Urinary bladder (tissue), 4 donors: Measurements from ENCODE around the gene COPS2. TPM values are rescaled to one million over a fixed set of nuclear protein-coding genes. Genes with fewer than 3 reads are reported as not detected.

Source experiments
- DNase-seq: peaks from one replicate; pipeline ENCODE4 v3.0.0-alpha.2; 2015; ENCODE audit errors: extremely low spot score
- H3K27ac ChIP-seq: one replicate; pipeline ENCODE4 v1.5.1; 2013; ENCODE audit warnings: low read depth, mild to moderate bottlenecking, moderate library complexity
- H3K36me3 ChIP-seq: one replicate; pipeline ENCODE4 v1.6.1; 2013; ENCODE audit warnings: mild to moderate bottlenecking, moderate library complexity; ENCODE audit not compliant: insufficient read depth
- H3K4me1 ChIP-seq: one replicate; pipeline ENCODE4 v1.6.1; 2013; ENCODE audit warnings: mild to moderate bottlenecking, moderate library complexity; ENCODE audit not compliant: insufficient read depth
- H3K4me3 ChIP-seq: one replicate; pipeline ENCODE4 v1.5.1; 2013; ENCODE audit warnings: low read depth, low read length
- WGBS: extraction: QIAGEN DNeasy Blood & Tissue Kit; methylation state at CpG from one replicate; pipeline ENCODE4 v1.1.7; 2013; 5-methylcytosine and 5-hydroxymethylcytosine counted together
- polyA plus RNA-seq: library from polyadenylated mRNA; stranded (reverse); fragments of 200-250 nt; gene quantifications from one replicate; pipeline ENCODE4 v1.2.3, GENCODE V29; 2013
- total RNA-seq: library from RNA; depleted of rRNA; stranded (reverse); fragments of >200 nt; gene quantifications from one replicate; pipeline ENCODE4 v1.2.3, GENCODE V29; 2014
- donor health status: healthy with polysubstance abuse.
- donor health status: healthy.

COPS2 gene
- total and polyA plus RNA-seq, 2 donors, result 59.1 to 139 TPM

DNA sequence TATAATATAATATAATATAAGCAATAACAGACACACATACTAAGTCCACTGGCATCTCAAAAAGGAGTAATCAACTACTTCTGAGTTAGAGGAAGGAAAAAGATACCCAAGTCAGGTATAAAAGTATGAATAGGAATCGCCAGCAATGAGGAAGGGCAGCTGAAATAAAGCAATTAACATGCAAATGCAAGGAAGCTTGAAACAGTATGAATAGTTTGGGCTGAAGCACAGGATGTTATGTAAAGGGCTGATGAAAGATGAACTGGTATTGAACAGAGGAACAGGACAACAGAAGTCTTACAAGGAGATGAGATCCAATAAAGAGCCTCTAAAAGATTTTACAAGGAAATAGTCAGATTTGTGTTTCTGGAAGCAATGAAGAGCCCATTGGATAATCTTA, 7.1 kb downstream of the COPS2 start:
- H3K4me1 ChIP-seq, result no peaks in the 10 kb centered on the region
- H3K27ac ChIP-seq, result peak overlapping the region; percentile 10
- peaks cover under 1% of the 10 kb centered on the region for H3K36me3 ChIP-seq
- DNase-seq, result no peak
- no peak overlapping the region for H3K4me3 ChIP-seq
- 74% methylated on average over 1 of the region's 1 CpG for WGBS

DNA sequence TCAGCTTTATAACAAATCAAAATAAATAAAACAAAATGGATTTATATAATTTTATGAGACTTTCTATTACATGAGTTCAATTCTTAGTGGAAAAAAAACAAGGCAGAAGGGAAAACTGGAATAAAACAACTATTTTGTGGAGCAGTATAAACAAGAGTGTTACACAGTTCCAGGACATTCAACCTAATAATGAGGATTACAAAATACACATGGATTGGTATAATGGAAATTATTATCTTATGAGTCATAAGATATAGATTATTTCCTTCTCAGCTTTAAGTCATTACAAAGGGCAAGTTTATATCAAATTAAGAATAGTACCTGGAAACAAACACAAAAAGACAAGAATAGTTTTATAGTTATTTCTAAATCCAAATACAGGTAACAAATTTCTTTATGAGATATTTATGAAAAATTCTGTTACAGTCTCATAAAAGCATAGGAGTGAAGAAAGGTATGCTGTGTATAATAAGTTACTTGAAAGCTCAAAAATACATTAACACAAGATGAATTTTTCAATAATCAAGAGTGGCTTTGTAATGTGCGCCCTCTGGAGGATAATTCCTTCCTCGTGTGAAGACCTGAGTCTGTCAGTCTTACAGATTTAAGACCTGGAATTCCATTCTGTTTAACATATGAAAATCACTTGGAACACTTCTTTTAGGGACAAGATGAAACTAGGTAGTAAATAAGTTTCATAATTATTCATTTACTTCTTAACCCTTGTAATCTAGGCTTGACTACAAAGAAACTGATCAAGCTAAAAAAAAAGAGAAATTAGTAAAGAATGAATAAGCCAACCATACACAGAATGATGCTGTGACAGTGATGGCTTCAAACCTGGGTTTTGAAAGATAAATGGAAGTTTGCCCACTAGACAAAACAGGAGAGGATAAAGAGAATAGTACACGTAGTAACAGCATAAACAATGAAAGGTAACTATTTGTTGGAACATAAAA, 9.5 kb downstream of the COPS2 start:
- peaks cover 2% of the 10 kb centered on the region for H3K36me3 ChIP-seq
- no peak for DNase-seq
- H3K27ac ChIP-seq, result no peak overlapping the region
- no peak overlapping the region for H3K4me3 ChIP-seq
- H3K4me1 ChIP-seq, result no peaks in the 10 kb centered on the region
- 29% methylated on average over 3 of the region's 3 CpGs for WGBS

DNA sequence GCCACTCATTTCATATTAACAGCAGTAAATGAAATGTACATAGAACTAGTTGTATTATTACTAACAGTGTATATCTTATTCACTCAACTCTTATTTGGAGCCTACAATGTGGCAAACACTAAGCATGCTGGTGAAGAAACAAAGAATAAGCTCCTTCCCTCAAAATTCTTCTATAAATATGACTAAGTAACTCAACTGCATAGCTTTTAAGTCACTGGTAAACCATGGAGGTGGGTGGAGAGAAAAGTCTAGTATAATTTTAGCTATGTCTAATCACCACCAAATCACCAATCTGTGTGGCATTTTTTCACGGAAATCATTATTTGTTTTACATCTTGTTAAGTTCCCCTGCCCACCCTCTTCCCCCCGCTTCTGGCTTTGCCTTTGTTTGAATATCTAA, 17.5 kb downstream of the COPS2 start:
- DNase-seq, result no peak
- H3K4me3 ChIP-seq, result no peak overlapping the region
- peaks cover 2% of the 10 kb centered on the region for H3K36me3 ChIP-seq
- no peaks in the 10 kb centered on the region for H3K4me1 ChIP-seq
- no peak overlapping the region for H3K27ac ChIP-seq
- WGBS, result 91% methylated on average over 2 of the region's 2 CpGs

DNA sequence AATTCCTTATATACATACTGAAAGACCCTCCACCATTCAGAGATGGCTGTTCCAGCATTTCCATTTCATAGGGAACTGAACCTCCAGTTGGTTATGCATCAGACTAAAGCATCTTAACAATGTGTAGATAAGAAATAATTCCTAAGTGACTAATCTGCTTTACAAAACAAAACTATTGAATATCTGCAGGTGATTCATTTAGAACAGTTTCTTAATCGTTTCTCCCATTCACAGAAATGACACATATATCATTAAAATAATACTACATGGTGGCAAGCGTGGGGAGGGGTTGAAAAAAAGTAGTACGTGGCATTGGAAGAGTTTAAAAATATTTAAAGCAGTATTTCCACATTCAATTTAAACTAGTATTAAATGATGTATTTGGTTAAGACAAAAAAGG, 19.5 kb downstream of the COPS2 start:
- no peak for DNase-seq
- H3K4me3 ChIP-seq, result no peak overlapping the region
- H3K36me3 ChIP-seq, result peaks cover 2% of the 10 kb centered on the region
- no peaks in the 10 kb centered on the region for H3K4me1 ChIP-seq
- WGBS, result 87% methylated on average over 3 of the region's 3 CpGs
- H3K27ac ChIP-seq, result no peak overlapping the region

DNA sequence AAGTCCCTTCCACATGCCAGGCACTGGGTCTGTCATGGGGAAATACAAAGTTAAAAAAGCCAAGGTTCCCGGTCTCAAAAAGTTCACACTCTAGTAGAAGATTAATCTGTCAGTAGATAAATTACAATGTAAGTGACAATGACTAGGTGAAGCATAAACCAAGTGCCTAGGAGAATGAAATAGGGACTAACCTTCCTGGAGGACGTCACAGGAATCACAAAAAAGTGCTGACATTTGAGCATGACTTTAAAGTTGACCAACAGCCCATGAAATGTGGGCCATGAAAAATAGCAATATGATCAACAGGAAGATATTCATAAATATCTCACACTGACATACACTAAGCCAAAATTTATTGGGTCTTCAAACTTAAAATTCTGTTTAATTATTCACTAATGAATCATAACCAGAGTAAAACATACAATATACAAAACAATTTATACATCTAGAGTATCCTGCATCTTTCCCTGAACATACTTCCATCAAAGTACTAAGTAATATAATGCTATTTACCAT, 20.0 kb downstream of the COPS2 start:
- 65% methylated on average over 2 of the region's 2 CpGs for WGBS

DNA sequence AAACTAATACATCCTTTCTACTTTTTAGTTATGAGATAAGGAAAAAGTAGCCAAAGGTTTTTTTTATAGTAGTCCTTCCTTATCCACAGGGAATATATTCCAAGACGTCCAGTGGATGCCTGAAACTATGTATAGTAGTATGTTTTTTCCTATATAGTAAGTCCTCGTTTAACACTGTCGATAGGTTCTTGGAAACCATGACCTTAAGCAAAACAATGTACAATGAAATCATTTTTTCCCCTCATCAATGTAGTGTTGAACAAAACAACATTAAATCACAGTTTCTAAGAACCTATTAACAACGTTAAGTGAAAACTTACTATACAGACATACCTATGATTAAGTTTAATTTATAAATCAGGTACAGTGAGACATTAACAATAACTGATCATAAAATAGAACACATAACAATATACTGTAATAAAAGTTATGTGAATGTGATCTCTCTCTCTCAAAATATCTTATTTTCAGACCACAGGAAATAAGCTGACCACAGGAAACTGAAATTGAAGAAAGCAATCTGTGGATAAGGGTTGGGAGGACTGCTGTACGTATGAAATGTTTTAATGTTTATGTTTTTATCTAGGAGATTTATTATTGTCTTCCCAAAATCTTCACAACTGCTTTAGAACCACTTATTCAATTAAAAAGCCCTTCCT, 20.6 kb downstream of the COPS2 start:
- DNase-seq, result no peak
- WGBS, result 61% methylated on average over 5 of the region's 5 CpGs
- Histone ChIP-seq H3K36me3 (peaks cover 3% of the 10 kb centered on the region), H3K4me3 (no peak overlapping the region), H3K4me1 (no peaks in the 10 kb centered on the region), H3K27ac (no peak overlapping the region)

More for the DNA sequence above, 20.0 kb downstream of the COPS2 start:
- no peak for DNase-seq
- H3K4me3 ChIP-seq, result no peak overlapping the region
- H3K27ac ChIP-seq, result no peak overlapping the region
- H3K36me3 ChIP-seq, result peaks cover 3% of the 10 kb centered on the region
- no peaks in the 10 kb centered on the region for H3K4me1 ChIP-seq

DNA sequence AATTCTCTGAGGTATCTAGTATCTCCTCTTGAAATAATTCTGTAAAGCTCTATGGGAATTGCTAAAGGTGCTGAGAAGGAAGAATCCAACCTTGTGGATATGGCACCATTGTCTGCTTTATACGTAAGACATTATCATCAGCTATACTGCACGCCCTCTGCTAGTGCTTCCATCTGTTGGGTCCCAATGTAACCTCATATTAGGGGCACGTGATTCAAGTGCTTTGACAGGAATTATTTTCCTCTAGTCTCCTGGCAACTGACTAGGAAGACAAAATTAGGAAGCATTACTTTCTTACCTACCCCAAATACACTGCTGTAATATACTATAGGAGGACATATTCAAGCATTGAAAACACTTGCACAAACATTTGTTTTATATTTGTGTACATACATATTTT, 24.0 kb downstream of the COPS2 start:
- no peak overlapping the region for H3K27ac ChIP-seq
- H3K36me3 ChIP-seq, result peaks cover 5% of the 10 kb centered on the region
- no peak overlapping the region for H3K4me3 ChIP-seq
- H3K4me1 ChIP-seq, result no peaks in the 10 kb centered on the region
- DNase-seq, result no peak
- 83% methylated on average over 3 of the region's 3 CpGs for WGBS

DNA sequence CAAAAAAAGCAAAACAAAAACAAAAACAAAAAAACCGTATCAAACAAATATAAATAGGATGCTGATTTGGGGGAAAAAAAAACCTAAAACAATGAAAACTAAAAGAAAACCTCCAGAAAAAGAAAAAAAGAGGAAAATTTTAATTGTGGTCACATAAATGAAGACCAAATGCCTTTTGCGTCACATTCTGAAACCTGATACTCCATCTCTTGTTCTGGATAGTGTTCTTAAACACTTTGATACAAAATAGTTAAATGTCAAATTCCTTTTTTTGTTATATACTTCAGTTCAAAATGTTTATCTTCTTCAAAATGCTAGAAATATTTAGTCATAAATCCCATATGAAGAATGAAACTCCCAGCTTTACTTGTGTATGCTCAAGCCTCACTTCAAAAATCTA, 31.0 kb downstream of the COPS2 start:
- Histone ChIP-seq H3K4me1 (no peaks in the 10 kb centered on the region), H3K27ac (no peak overlapping the region), H3K36me3 (peaks cover 2% of the 10 kb centered on the region), H3K4me3 (no peak overlapping the region)
- 89% methylated on average over 2 of the region's 2 CpGs for WGBS
- no peak for DNase-seq

DNA sequence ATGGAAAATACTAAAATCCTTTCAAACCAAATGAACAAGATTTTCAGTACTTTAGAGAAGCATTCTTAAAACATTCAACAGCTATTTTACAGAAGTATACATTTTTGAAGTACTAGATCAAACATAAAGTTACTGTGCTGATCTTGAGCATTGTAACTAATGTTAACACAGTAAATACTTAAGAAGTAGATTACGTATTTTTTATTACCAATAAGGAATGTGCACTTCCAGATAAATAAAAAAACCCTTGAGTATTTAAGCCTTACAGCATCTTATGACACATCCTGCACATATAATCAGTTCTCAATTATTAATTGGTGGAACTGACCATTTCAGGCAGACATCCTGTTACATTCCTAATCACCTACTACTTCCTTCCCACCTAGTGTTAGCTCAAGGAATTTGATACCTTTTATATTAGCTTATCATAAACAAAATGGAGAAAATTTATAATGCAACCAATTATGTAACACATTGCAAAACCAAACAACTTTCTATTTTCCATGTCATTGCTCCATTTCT, 32.8 kb downstream of the COPS2 start:
- no peak overlapping the region for H3K4me3 ChIP-seq
- no peak for DNase-seq
- peaks cover 2% of the 10 kb centered on the region for H3K36me3 ChIP-seq
- H3K27ac ChIP-seq, result no peak overlapping the region
- 35% methylated on average over 1 of the region's 1 CpG for WGBS
- H3K4me1 ChIP-seq, result no peaks in the 10 kb centered on the region

DNA sequence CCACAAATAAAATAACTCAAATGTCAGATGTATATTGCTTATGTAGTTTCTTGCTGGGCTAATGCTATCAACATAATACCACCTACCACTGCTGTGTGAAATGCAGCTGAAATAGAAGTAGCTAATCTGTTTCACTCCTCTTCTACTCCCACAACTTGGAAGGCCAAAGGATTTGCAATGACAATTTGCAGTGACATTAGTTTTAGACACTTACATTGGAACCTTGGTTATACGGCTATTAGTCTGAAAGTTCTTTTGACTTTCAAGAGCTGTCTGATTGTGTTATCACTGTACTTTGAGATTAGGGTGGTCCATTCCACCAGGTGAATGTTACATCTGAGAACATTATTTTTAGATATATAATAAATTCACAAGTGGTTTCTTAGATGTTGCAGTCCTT, 33.5 kb downstream of the COPS2 start:
- Histone ChIP-seq H3K36me3 (peaks cover 2% of the 10 kb centered on the region), H3K27ac (no peak overlapping the region), H3K4me1 (no peaks in the 10 kb centered on the region), H3K4me3 (no peak overlapping the region)
- DNase-seq, result no peak
- 90% methylated on average over 1 of the region's 1 CpG for WGBS

DNA sequence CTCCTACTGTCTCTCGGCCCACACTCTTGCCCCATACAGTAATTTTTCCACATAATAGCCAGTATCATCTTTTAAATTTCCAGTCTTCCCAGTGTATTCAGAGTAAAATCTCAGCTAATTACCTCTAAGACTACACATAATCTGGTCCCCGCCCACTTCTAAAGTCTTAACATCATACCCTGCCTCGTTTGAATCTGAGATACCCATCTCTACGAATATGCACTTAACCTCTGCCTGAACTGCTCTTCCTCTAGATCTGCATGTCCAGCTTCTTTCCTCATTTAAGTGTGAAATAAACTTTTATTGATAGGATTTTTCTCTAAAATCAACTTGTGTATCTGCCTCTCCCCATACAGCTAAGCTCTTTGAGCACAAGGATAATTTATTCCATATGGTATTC, 34.6 kb downstream of the COPS2 start:
- Histone ChIP-seq H3K4me3 (no peak overlapping the region), H3K4me1 (no peaks in the 10 kb centered on the region), H3K36me3 (peaks cover 2% of the 10 kb centered on the region), H3K27ac (no peak overlapping the region)
- no peak for DNase-seq
- 68% methylated on average over 4 of the region's 4 CpGs for WGBS

DNA sequence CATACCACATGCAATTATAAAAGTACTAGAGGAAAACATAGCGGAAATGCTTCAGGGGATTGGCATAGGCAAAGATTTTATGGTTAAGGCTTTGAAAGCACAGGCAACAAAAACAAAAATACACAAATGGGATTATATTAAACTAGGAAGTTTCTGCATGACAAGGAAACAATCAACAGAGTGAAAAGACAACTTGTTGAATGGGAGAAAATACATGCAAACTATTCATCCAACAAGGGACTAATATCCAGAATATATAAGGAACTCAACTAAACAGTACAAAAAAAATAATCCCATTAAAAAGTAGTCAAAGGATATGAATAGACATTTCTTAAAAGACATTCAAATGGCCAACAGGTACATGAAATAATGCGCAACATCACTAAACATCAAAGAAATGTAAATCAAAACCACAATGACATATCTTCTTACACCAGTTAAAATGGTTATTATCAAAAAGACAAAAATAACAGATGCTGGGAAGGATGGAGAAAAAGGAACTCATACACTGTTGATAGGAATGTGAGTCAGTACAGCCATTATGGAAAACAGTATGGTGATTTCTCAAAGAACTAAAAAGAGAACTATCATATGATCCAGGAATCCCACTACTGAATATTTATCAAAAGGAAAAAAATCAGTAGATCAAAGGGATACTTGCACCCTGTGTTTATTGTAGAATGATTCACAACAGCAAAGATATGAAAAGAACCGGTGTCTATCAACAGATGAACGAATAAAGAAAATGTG, 39.1 kb downstream of the COPS2 start:
- Histone ChIP-seq H3K4me1 (no peaks in the 10 kb centered on the region), H3K27ac (no peak overlapping the region), H3K36me3 (peaks cover 2% of the 10 kb centered on the region), H3K4me3 (no peak overlapping the region)
- no peak for DNase-seq
- 97% methylated on average over 4 of the region's 4 CpGs for WGBS

DNA sequence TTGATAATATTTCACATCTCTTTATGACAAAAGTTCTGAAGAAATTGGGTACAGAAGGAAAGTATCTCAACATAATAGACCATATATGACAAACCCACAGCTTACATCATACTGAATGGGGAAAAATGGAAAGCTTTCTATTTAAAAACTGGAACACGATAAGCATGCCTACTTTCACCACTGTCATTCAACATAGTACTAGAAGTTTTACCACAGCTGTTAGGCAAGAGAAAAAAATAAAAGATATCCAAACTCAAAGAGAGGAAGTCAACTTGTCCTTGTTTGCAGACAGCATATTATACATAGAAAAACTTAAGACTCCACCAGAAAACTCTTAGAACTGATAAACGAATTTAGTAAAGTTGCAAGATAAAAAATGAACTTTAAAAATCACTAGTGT, 40.3 kb downstream of the COPS2 start:
- Histone ChIP-seq H3K4me3 (no peak overlapping the region), H3K27ac (no peak overlapping the region), H3K4me1 (no peaks in the 10 kb centered on the region), H3K36me3 (peaks cover 2% of the 10 kb centered on the region)
- DNase-seq, result no peak
- 91% methylated on average over 2 of the region's 2 CpGs for WGBS
